AG20443 (cell line): ENCODE results near the gene UBR2.
A peak's percentile ranks its signal among the peaks of the same experiment; 100 is the strongest.
"Not testable (repeated sequence)": the region's sequence is repeated elsewhere in the genome, so short reads cannot be mapped to it uniquely, and the experiment has no call there.

ENCODE experiments used
- DNase-seq: peaks from one replicate; pipeline ENCODE4 v3.0.0; 2012; ENCODE audit warnings: low spot score, mixed read lengths

UBR2 gene

DNA sequence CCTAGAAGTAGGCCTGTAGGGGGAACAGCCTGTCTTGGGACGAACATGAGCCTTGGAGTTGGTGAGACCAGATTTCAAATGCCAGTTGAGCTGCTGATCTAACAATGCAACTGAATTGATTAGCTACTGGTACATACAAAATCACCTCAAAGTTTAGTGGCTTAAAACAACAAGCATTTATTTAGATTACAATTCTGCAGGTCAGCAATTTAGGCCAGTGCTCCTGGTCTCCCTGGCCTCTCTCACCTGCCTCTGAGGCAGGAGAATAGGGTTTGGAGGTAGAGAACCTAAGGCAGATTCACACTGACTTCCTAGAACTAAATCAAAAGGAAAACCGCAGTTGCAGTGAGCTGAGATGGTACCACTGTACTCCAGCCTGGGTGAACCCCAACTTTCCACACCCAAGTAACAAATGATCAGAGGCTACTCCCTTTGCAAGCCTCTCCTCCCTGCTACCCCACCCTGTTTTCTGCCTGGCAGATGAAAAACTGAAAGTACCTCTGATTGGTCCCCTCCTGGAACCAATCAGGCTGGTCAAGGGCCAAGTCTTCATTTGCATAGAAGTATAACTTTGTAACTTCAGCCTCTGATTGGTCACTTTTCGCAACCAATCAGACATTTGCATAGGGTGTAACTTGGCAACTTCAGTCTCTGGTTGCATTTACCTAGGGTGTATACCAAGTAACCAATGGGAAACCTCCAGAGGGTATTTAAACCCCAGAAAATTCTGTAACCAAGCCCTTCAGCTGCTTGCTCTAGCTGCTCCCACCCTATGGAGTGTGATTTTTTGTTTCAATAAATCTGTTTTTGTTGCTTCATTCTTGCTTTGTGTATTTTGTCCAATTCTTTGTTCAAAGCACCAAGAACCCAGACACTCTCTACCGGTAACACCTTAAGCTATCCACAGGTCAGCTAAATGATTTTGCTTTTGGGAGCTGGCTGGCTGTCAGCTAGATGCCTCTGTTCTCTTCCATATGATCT lies 8.1 kb upstream of the UBR2 start:
- no peak for DNase-seq

DNA sequence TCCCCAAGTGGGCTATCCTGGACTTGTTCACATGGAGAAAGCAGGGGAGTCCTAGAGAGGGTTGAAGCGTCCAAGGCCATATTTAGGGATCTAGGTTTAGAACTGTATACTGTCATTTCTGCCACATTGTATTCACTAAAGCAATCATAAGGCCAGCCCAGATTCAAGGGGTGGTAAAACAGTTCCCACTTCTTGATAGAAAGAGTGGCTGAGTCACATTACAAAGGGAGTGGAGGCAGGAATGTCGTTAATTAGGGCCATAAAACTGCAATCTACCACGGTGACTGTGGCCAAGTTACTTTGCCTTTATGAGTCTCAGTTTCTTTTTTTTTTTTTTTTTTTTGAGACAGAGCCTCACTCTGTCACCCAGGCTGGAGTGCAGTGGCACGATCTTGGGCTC lies 7.4 kb upstream of the UBR2 start:
- no peak for DNase-seq

DNA sequence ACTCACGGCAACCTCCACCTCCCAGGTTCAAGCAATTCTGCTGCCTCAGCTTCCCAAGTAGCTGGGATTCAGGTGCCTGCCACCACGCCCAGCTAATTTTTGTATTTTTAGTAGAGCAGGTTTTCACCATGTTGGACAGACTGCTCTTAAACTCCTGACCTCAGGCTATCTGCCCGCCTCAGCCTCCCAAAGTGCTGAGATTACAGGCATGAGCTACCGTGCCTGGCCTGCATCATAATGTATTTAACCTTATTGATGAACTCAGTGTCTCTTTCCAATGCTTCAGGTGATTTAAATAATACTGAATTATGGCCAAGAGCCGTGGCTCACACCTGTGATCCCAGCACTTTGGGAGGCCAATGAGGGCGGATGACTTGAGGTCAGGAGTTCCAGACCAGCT lies 4.6 kb upstream of the UBR2 start:
- DNase-seq = not testable (repeated sequence)

DNA sequence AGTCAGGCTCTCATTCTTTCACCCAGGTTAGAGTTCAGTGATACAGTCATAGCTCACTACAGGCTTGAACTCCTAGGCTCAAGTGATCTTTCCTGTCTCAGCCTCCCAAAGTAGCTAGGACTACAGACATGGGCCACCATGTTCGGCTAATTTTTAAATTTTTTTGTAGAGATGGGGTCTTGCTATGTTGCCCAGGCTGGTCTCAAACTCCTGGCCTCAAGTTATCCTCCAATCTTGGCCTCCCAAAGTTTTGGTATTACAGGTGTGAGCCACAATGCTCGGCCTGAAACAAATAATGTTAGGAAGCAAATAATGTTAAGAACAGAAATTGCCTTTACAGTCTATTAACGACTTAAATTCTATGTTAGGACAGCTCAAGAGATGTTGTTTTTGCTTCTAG lies 1.8 kb upstream of the UBR2 start:
- DNase-seq = no peak

DNA sequence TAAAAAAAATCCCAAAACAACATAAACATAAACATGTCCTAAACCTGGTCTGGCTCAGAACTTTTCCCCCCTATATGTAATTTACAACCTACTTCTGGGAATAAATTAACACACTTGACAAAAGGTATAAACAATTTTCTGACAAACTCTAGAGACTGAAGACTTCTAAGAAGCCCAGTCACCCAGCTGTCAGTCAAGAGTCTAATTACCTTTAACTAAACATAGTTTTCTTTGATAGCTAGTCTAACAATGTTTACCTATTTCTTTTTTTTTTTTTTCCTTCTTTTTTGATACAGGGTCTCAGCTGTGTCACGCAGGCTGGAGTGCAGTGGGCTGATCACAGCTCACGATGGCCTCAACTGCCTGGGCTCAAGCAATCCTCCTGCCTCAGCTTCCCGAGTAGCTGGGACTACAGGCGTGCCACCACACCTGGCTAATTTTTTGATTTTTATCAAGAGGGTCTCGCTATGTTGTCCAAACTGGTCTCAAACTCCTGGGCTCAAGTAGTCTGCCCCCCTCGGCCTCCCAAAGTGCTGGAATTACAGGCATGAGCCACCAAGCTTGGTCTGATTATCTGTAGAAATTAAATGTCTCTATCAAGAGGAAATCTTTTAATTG lies 932 bp upstream of the UBR2 start:
- DNase-seq = no peak

DNA sequence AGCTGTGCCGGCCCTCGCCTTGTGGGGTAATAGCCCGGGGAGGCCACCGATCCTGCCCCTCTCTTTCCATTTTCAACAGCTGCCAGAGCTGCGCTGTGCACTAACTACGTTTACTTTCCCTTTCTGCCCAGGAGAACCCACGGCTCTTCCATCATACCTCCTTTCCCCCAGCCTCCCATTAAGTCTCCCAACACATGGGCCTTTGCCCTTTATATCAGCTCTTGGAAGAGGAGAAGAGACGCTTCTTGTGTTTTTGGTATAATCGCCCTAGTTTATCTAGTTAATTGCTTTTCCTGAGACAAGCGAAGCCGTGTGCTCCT lies 637 bp downstream of the UBR2 start:
- no peak for DNase-seq

DNA sequence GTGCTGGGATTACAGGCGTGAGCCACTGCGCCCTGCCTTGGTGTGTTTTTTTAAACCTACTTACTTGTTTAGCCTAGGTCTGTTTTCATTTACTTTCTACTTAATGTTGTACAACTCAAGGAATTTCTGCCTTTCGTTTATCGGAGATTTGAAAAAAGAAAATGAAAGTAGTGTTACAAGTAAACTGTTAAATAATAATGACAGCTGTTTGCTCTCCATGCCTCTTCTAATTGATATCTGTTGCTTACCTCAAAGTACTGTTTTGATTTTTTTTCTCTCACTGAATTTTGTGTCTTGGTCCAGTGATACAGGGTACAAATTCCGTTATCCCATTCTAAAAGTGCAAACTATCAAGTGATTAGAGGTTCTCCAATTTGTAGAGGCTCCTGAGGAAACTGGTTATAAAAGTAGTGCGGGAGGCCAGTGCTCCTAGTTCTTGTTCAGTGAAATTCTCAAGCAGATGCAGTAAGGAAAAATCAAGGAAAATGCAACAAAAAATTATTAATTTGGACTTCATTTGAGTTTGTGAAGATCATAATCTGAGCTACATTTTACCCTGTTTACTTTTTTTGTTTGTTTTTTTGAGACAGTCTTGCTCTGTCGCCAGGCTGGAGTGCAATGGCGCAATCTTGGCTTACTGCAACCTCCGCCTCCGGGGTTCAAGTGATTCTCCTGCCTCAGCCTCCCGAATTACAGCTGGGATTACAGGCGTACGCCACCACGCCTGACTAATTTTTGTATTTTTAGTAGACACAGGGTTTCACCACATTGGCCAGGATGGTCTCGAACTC lies 2.2 kb downstream of the UBR2 start:
- no peak for DNase-seq

DNA sequence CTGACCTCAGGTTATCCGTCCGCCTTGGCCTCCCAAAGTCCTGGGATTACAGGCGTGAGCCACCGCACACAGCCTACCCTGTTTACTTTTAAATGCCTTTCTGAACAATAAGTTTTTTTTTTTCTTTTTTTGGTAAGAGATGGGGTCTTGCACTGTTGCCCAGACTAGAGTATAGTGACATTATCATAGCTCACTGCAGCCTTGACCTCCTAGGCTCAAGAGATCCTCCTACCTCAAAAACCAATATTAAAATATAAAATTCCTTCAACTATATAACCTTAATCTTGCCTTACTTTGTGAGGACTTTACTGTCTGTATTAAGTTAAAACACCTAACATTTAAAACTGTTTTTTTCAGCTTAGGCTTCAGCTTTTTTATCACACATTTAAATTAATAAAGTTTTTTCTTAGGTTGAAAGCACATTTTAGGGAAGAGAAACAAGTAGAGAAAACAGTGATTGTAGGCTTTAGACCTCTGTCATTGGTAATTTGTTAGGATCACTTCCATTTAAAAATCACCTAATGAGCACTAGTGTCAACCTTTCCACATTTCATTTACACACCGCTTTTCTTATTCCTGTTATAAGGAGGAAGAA lies 2.9 kb downstream of the UBR2 start:
- DNase-seq = no peak

DNA sequence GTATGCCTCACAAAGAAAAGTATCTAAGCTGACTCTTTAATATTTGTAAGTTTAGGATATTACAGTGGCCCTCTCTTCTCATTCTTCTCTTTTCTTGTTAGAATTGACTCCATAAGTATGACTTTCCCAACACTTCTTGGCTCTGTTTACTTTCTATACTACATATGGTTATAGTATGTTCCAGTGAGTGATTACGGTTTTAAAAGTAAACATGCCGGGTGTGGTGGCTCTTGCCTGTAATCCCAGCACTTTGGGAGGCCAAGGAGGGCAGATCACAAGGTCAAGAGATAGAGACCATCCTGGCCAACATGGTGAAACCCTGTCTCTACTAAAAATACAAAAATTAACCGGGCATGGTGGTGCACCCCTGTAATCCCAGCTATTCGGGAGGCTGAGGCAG lies 3.4 kb downstream of the UBR2 start:
- DNase-seq = not testable (repeated sequence)

DNA sequence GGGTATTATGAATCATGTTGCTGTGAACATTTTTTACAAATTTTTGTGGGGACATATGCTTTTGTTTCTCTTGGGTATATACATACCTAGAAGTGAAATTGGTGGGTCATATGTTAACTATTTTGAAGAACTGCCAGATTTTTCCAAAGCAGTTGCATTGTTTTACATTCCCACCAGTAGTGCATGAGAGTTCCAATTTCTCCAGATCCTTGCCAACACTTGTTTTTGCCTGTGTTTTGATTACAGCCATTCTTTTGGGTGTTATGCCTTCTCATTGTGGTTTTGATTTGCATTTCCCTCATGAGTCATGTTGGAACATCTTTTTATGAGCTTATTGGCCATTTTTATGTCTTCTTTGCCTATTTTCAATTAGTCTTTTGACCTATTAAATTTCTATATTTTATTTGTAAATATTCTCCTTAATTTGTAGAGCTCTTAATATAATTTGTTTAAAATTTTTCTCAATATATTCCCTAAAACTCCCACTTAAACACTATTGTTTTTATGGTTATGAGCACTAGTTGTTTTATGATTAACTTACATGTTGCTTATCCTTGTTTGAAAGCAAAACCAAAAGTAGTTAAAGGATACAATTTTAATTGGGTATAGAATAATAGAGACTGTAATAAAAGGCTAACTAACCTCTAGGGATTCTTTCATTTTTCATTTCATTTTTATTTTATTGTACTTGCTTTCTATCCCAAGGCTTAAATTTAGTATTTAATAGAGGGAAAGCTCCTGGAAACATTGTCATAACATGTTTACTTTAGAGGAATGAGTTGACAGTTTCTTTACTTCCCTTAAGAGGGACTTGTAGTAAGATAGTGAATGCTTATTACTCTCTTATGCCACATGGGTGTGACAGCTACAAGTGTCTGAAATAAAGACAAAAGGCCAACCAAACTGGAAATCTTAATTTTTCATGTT lies 5.5 kb downstream of the UBR2 start:
- peak; percentile 18 for DNase-seq

DNA sequence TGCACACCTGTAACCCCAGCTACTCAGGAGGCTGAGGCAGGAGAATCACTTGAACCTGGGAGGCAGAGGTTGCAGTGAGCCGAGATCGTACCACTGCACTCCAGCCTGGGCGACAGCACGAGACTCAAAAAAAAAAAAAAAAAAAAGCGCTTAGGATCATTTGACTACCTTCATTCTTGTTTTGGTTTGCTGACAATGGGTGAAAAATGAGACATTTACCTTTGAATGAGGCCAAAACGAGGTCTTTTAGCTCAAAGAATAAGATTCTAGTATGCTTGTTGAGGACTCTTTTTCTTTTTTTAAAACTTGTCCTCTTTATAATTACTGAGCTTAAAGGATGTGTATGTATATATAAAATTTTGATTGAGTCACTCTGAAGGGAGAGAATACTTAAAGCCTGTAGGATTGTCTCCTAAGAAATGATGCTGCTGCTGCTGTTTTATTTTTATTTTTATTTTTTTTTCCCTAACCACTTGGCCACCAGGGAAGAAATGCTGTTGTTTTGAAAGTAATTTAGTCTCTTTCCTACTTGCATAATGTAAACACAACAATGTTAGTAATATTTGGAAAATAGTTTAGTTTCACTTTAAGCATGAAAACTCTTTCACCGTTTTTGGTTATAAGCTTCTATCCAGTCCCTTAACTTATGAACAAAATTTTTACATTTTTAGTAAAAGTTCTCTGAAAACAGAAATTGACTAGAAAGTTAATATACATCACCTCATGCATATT lies 7.9 kb downstream of the UBR2 start:
- no peak for DNase-seq

DNA sequence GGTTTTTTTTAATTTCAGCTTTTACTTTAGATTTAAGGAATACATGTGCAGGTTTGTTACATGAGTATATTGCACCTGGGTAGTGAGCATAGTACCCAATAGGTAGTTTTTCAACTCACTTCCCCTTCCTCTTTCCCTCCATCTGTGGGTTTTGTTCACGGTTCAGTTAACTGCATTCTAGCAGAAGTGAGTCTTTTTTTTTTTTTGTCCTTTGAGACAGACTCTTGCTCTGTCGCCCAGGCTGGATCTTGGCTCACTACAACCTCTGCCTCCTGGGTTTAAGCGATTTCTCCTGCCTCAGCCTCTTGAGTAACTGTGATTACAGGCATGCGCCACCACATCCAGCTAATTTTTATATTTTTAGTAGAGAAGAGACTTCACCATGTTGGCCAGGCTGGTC lies 8.7 kb downstream of the UBR2 start:
- no peak for DNase-seq

DNA sequence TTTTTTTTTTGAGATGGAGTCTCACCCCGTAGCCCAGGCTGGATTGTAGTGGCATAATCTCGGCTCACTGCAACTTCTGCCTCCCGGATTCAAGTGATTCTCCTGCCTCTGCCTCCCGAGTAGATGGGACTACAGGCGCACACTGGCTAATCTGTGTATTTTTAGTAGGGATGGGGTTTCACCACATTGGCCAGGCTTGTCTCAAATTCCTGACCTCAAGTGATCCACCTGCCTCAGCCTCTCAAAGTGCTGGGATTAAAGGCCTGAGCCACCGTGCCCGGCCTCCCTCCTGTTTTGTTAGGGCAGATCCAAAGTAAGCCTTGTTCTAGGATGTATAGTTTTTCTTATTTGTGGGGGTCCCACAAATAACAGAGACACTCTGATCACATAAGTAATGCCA lies 12.7 kb downstream of the UBR2 start:
- not testable (repeated sequence) for DNase-seq

DNA sequence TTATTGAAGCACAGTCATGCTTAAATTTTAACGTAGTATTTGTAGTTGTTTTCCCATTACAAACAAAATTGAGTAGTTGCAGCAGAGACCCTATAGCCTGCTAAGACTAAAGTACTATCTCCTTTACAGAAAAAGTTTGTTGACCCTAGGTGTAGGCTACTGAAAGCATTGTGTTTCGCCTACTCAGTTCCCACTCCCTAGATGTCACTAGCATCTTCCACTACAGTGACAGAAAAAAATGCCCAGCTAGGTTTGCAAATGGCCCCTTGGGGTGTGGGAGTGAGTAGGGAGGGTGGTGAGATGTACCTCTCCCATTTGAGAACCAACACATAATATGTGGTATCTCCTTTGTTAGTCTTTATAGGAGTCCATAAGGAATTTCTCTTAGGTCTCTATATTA lies 34.5 kb downstream of the UBR2 start:
- DNase-seq = no peak

DNA sequence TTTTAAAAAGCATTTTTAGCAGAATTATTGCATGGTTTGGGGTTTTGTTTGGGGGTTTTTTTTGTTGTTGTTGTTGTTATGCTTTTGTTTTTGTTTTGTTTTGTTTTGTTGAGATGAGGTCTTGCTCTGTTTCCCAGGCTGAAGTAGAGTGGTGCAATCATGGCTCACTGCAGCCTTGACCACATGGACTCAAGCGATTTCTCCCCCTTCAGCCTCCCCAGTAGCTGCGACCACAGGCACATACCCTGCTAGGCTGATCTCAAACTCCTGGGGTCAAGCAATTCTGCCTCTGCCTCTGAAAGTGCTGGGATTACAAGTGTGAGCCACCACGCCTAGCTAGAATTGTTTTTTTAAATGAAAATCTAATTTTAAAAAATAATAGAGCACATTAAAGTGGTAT lies 35.7 kb downstream of the UBR2 start:
- DNase-seq = no peak

DNA sequence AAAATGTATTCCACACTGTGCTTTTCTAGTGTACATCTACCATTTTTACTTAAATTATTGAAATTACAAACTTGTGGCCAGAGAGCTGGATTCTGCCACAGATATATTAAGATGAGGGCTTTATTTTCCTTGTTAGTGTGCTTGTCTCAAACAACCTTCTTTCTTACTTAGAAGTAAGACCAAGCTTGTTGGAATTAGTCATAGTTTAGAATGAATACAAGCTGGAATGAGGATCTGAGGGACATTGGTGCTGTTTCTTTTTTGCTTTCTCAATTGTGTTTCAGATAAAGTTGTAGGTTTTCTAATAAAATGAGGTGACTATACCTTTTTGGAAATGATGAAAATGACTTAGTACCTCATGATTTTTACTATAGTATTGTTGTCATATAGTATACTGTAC lies 40.3 kb downstream of the UBR2 start:
- DNase-seq = no peak

DNA sequence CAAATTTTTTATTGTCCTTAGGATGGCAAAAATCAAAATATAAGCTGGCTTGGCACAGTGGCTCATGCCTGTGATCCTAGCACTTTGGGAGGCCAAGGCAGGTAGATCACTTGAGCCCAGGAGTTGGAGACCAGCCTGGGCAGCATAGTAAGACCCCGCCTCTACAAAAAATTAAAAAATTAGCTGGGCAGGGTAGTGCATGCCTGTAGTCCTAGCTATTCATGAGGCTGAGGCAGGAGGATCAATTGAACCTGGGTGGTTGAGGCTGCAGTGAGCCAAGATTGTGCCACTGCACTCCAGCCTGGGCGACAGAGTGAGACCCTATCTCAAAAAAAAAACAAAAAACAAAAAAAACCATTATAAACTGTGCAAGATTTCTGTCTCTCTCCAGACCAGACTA lies 40.9 kb downstream of the UBR2 start:
- not testable (repeated sequence) for DNase-seq

DNA sequence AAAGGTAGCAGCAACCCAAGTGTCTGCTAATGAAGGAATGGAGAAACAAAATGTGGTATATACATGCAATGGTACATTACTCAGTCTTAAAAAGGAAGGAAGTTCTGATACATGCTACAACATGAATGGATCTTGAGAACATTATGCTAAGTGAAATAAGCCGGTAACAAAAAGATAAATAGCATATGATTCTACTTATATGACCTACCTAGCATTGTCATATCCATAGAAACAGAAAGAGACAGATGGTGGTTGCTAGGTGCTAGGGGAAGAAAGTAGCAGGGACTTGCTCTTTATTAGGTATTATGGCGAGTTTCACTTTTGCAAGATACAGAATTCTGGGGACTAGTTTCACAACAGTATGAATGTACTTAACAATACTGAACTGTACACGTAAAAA lies 46.6 kb downstream of the UBR2 start:
- DNase-seq = no peak

DNA sequence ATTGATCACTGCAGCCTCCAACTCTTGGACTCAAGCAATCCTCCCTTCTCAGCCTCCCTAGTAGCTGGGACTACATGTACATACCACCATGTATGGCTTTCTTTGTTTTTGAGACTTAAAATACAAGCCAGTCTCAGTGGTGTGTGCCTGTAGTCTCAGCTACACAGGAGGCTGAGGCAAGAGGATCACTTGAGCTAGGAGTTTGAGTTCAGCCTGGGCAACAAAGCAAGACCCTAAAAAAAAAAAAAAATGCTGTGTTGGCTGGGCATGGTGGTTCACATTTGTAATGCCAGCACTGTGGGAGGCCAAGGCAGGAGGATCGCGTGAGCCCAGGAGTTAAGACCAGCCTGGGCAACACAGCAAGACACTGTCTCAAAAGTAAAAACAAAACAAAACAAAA lies 51.7 kb downstream of the UBR2 start:
- no peak for DNase-seq

DNA sequence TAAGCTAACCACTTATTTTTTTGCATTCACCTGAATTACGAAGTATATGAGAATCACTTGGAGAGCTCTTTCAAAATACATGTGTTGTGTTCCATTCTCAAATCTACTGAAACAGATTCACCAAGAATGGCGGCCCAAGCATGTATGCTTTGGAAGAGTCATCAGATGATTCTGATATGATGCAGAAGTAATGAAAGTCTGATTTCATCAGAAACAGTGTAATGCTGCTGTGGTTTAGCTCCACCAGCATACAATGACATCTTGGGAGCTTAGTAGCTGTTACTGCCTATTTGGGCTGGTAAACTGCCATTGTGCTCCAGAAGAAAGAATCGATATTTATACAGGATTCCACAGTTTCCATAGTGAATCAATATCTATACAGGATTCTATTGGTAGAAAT lies 52.9 kb downstream of the UBR2 start:
- peak; percentile 9 for DNase-seq

DNA sequence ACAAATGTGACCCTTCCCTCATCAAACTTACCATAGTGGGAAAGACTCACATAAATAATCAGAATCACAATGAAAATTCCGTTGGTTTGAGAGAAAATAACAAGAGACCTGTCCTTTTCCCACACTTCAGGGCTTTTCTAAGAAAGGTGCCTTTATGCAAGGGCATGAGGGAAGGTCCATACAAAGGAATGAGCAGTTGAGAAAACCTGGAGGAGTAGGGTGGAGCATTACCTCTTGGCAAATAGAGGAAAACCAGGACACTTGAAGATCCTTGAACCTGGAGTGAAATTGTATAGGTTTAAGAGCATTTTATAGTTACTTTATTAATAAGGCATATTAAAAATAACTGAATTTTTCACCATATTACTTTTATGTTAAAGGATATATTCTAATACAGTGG lies 54.3 kb downstream of the UBR2 start:
- no peak for DNase-seq
